Activated CD4-positive, alpha-beta T cell treated with anti-CD3 and anti-CD28 coated beads, Interleukin-2, Interleukin-6, amounts not matched to agents 100 ng/mL and 50 ng/mL, durations not matched to agents 16 hours and 8 hours (primary cell): Measurements from ENCODE around the gene USP10.

Experiments
- DNase-seq: peaks from one replicate; pipeline ENCODE4 v3.0.0-alpha.2; 2020

USP10 gene

DNA sequence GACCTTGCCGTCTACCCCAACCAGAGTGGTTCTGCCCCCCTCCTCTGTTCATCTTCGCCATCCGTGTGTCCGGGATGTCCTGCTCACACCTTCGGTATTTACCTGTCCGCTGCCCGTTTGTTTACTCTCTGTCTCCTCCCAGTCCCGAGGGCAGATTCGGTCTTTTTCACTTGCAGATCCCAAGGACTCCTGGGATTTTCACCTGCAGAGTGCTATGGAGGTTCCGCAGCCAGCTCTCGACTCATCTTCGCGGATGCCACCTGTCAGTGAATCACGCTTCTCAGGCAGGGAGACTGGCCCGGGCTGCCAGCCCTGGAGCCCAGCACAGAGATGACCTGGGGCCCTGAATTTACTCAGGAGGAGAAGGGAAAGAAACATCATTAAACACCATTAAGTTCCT lies 128.1 kb downstream of the USP10 start:
- no peak for DNase-seq

DNA sequence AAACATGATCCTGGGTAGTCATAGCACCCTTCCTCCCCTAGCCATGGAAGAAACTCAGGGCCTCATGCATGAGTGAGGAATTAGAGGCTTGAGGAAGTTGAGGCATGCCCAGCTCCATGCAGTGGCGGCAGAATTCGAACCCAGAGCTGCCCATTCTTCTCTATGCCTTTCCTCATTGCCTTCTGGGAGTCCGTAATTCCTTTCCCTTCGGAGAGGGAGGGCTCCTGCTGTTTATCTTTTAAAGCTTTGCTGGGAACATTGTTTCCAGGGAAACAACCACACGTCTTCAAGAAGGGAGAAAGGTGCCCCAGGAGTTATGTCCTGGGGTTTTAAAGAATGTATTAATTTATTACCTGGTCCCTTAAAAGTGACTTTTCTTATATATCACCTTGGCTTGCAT lies 128.5 kb downstream of the USP10 start:
- DNase-seq, result no peak
